WTC11 (cell line): ENCODE results near the gene ZP2. TPM values are rescaled to one million over a fixed set of nuclear protein-coding genes. Genes with fewer than 3 reads are reported as not detected.
"Not testable (repeated sequence)": the region's sequence is repeated elsewhere in the genome, so short reads cannot be mapped to it uniquely, and the experiment has no call there.

Experiments used
- ATAC-seq: fragments of 200-7000 bp; cut with Tn5 transposase; 2 replicates; pipeline ENCODE4 v1.10.0; 2021; ENCODE audit warnings: mild to moderate bottlenecking, moderate library complexity
- CTCF ChIA-PET: fragments of 300-600 bp; sonication (Branson Sonifier 250); formaldehyde crosslinking; loops from one replicate; lab custom pipeline; 2021; ENCODE audit warnings: antibody characterized with exemption; lab: Charles Lee
- POLR2A ChIA-PET: fragments of 350-600 bp; sonication (Branson Sonifier 250); formaldehyde crosslinking; loops from one replicate; lab custom pipeline; 2021; ENCODE audit warnings: antibody characterized with exemption; lab: Charles Lee
- DNase-seq: peaks from one replicate; pipeline ENCODE4 v3.0.0; 2021; ENCODE audit warnings: low spot score
- H3K27ac Mint-ChIP-seq: 2 replicates; pipeline ENCODE4 v1.8.0; 2021; ENCODE audit warnings: mixed read lengths
- H3K27me3 Mint-ChIP-seq: 2 replicates; pipeline ENCODE4 v1.8.0; 2021; ENCODE audit warnings: low read depth, mild to moderate bottlenecking, moderate library complexity, mixed read lengths
- H3K36me3 Mint-ChIP-seq: 2 replicates; pipeline ENCODE4 v1.8.0; 2021; ENCODE audit warnings: mixed read lengths
- H3K4me1 Mint-ChIP-seq: 2 replicates; pipeline ENCODE4 v1.8.0; 2022; ENCODE audit warnings: mixed read lengths
- H3K4me3 Mint-ChIP-seq: 2 replicates; pipeline ENCODE4 v1.8.0; 2021; ENCODE audit warnings: mild to moderate bottlenecking, moderate library complexity, mixed read lengths
- H3K9me3 Mint-ChIP-seq: 2 replicates; pipeline ENCODE4 v1.8.0; 2021; ENCODE audit warnings: mixed read lengths
- E2F1 ChIP-seq: sonication (generic); formaldehyde crosslinking; IDR thresholded peaks from 2 replicates; pipeline ENCODE4 v1.8.0; 2022; ENCODE audit warnings: mild to moderate bottlenecking, missing genetic modification reagents
- MAX ChIP-seq: sonication (generic); formaldehyde crosslinking; IDR thresholded peaks from 2 replicates; pipeline ENCODE4 v1.8.0; 2022; ENCODE audit warnings: mild to moderate bottlenecking, missing genetic modification reagents
- ZNF671 ChIP-seq: fragments of 250-450 bp; sonication (Bioruptor Pico); IDR thresholded peaks from 2 replicates; pipeline ENCODE4 v1.8.0; 2021; ENCODE audit warnings: mild to moderate bottlenecking
- total RNA-seq: library from RNA; stranded (reverse); gene quantifications from 3 replicates; pipeline ENCODE4 v1.2.3, GENCODE V29; 2021

The ZP2 gene
- total RNA-seq, 1 experiment from 2014 or later = 0.07 TPM

- 0 out of 2 replicates have a peak, but pooled peaks have one; percentile 25 for TF ChIP-seq MAX
- peak; percentile 59 for DNase-seq
- H3K36me3 Mint-ChIP-seq, H3K9me3 Mint-ChIP-seq, H3K27ac Mint-ChIP-seq, H3K27me3 Mint-ChIP-seq, H3K4me1 Mint-ChIP-seq, ATAC-seq: not testable (repeated sequence)
- ChIA-PET POLR2A (interaction anchor here (0.6 kb wide), 2 partner anchors 149 to 1235 kb away, joined by 3 to 7 read pairs; no protein-coding TSS in a partner anchor), CTCF (interaction anchor here (0.7 to 3.5 kb wide), 4 partner anchors 59 to 1167 kb away, joined by 3 to 21 read pairs (median 4); partner anchors contain the start of gene ZP2)
- peak overlapping the region; percentile 45 for H3K4me3 Mint-ChIP-seq
These were observed 59.0 kb downstream of the ZP2 start for GRCh38 chr16:21152160-21153030.

- no peak for TF ChIP-seq E2F1 (CRISPR knock-in tag)
- TF ChIP-seq ZNF671 = no peak
- POLR2A ChIA-PET = no interaction called here
- peaks cover 7% of the 10 kb centered on the region for H3K27me3 Mint-ChIP-seq
These were observed 60.9 kb downstream of the ZP2 start, which contains the start of gene DNAH3 for GRCh38 chr16:21150375-21151001. Gene DNAH3 (minus strand): TSS chr16:21150846. CDS start chr16:21150319, 527 bp downstream.

More at GRCh38 chr16:21150375-21151001, 60.9 kb downstream of the ZP2 start, which contains the start of gene DNAH3:
- DNase-seq (no peak), ATAC-seq (no peak)
- H3K9me3 Mint-ChIP-seq = peaks cover 9% of the 10 kb centered on the region
- CTCF ChIA-PET = interaction anchor here (1.1 to 2.2 kb wide), 2 partner anchors 38 to 150 kb away, joined by 3 to 6 read pairs; no protein-coding TSS in a partner anchor
- peaks cover 2% of the 10 kb centered on the region; the same call in 1 of the 2 replicates for H3K4me1 Mint-ChIP-seq
- H3K36me3 Mint-ChIP-seq = no peaks in the 10 kb centered on the region
- no peak within 1 kb of the TSS for H3K27ac Mint-ChIP-seq
- H3K4me3 Mint-ChIP-seq = no peak within 1 kb of the TSS

Other genes with a start within 250 kb of the ZP2 start
- gene DNAH3, start 60.7 kb downstream of the ZP2 start, total RNA-seq = 0.57 to 1.2 TPM (median 1.1 TPM) in 3 replicates
- gene LDAF1, start 52.9 kb downstream of the ZP2 start, total RNA-seq = 34.6 to 42.8 TPM (median 36.4 TPM) in 3 replicates
- gene ANKS4B, start 22.1 kb upstream of the ZP2 start, total RNA-seq = 0.05 to 0.09 TPM (median 0.07 TPM) in 3 replicates
- 12.7 to 14.9 TPM (median 12.9 TPM) in 3 replicates for gene CRYM, start 66.7 kb upstream of the ZP2 start, total RNA-seq